Chondrocyte (in vitro differentiated cells): Measurements from ENCODE around the gene DGKA. TPM values are rescaled to one million over a fixed set of nuclear protein-coding genes. Genes with fewer than 3 reads are reported as not detected.

Experiments
- DNase-seq: peaks from one replicate; pipeline ENCODE4 v3.0.0; 2021; ENCODE audit warnings: mixed read lengths, low spot score
- H3K27ac Mint-ChIP-seq: one replicate; pipeline ENCODE4 v1.8.0; 2021; ENCODE audit warnings: mild to moderate bottlenecking, moderate library complexity, mixed read lengths; ENCODE audit not compliant: unreplicated experiment
- H3K27me3 Mint-ChIP-seq: 2 replicates; pipeline ENCODE4 v1.8.0; 2021; ENCODE audit warnings: low read depth, mixed read lengths
- H3K36me3 Mint-ChIP-seq: 2 replicates; pipeline ENCODE4 v1.8.0; 2021; ENCODE audit warnings: low read depth, mixed read lengths
- H3K4me1 Mint-ChIP-seq: 2 replicates; pipeline ENCODE4 v1.8.0; 2021; ENCODE audit warnings: low read depth, mild to moderate bottlenecking, mixed read lengths
- H3K4me3 Mint-ChIP-seq: one replicate; pipeline ENCODE4 v1.8.0; 2021; ENCODE audit warnings: mild to moderate bottlenecking, moderate library complexity, mixed read lengths; ENCODE audit not compliant: unreplicated experiment
- H3K9me3 Mint-ChIP-seq: 2 replicates; pipeline ENCODE4 v1.8.0; 2021; ENCODE audit warnings: low read depth, mixed read lengths
- total RNA-seq: library from RNA; stranded (reverse); gene quantifications from 3 replicates; pipeline ENCODE4 v1.2.1, GENCODE V29; 2021
- TF ChIP-seq, protein P1 (sequence below): fragments of 200-600 bp; sonication (generic); IDR thresholded peaks from 2 replicates; pipeline ENCODE4 v1.5.0; 2021; ENCODE audit warnings: antibody characterized with exemption, mild to moderate bottlenecking, moderate library complexity

Gene DGKA
- total RNA-seq, 1 donor from 2014 or later: 66.4 TPM

DNA sequence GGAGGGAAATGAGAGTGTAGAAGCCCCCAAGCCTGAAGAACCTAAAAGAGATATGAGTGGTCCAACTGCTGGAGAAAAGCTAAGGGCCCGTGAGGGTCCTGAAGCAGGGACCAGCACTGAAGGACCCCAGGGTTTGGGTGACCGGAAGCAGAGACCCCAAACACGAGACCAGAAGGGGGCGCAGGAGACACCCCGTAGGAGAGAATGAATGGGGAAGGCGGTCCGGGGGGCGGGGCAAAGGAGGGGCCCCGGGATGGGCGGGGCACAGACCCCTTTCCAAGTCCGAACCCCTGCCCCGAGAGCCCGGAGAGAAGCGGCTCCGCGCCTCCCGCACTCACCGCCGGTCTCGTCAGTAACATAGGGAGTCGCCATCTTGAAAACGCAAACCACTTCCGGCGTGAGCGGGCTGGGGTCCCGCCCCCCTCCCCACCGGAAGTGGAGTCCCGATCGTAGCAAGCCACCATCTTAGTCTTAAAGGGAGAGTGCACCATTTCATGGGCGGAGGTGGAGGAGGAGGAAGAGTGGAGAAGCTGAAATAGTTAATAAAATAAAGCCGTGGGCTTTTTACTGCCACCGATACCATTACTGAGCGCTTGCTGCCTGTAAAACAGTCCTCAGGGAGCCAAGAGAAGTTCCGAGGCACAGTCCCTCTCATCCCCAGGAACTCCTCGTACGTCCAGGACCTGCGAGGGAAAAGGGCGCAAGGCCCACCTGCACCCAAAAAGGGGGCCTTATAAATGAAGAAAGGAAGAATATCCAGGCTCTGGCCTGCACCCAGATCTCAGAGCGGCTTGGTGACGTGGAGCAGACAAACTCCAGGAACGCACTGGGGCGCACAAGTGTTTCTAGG, 4.0 kb upstream of the DGKA start:
- H3K27ac Mint-ChIP-seq: peak overlapping the region; percentile 98
- TF ChIP-seq, protein P1, sequence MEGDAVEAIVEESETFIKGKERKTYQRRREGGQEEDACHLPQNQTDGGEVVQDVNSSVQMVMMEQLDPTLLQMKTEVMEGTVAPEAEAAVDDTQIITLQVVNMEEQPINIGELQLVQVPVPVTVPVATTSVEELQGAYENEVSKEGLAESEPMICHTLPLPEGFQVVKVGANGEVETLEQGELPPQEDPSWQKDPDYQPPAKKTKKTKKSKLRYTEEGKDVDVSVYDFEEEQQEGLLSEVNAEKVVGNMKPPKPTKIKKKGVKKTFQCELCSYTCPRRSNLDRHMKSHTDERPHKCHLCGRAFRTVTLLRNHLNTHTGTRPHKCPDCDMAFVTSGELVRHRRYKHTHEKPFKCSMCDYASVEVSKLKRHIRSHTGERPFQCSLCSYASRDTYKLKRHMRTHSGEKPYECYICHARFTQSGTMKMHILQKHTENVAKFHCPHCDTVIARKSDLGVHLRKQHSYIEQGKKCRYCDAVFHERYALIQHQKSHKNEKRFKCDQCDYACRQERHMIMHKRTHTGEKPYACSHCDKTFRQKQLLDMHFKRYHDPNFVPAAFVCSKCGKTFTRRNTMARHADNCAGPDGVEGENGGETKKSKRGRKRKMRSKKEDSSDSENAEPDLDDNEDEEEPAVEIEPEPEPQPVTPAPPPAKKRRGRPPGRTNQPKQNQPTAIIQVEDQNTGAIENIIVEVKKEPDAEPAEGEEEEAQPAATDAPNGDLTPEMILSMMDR: peak; percentile 99
- peaks cover 4% of the 10 kb centered on the region for H3K36me3 Mint-ChIP-seq
- H3K27me3 Mint-ChIP-seq: no peaks in the 10 kb centered on the region
- no peaks in the 10 kb centered on the region for H3K9me3 Mint-ChIP-seq
- H3K4me1 Mint-ChIP-seq: peaks cover 46% of the 10 kb centered on the region
- H3K4me3 Mint-ChIP-seq: peak overlapping the region; percentile 90
- no peak for DNase-seq

DNA sequence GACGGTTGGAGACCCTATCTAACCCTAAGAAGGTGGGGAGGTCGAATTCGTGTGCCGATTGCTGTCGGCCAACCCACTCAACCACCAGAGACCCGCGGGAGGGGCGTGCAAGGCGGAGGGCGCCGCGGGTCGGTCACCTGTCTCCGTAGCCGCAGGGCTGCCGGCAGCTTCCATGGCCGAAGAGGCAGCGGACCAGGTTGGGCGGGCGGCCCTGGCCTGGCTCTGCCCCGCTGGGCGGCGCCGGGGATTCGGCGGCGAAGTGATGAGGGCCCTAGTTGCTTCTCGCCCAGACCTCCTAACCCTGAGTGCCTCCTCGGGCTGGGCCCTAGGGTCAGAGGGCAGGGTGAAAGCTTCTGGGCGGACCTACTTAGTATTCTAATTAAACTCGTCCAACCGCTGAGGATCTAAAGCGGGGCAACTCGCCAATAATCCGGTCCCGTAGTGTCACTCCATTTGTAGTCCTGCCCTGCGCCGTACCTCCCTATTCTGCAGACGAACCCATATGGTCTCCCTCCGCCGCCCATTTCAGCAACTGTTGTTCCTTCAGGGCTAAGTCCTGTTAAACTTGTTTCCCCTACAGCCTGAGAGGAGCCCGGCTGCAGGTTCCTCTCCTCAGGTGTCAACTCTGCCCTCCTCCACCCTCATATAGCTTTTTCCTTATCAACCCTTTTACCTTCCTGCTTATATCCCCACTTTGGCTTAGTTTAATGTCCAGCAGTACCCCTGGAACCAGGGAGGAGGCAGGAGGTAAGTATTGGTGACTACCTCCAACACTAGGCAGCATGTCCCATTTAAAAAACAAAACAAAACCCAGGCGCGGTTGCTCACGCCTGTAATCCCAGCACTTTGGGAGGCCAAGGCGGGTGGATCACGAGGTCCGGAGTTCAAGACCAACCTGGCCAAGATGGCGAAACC, 3.1 kb upstream of the DGKA start, which contains the start of gene PYM1:
TSS of gene PYM1 (minus strand) at position 307 of the 915 bp plus-strand sequence. CDS start at position 174, 133 bp downstream.
- TF ChIP-seq, protein P1: no peak
- Mint-ChIP-seq H3K4me3 (peak within 1 kb of the TSS; percentile 90), H3K27ac (peak within 1 kb of the TSS; percentile 98), H3K4me1 (peaks cover 52% of the 10 kb centered on the region), H3K27me3 (no peaks in the 10 kb centered on the region), H3K9me3 (no peaks in the 10 kb centered on the region), H3K36me3 (peaks cover 2% of the 10 kb centered on the region)
- no peak for DNase-seq

DNA sequence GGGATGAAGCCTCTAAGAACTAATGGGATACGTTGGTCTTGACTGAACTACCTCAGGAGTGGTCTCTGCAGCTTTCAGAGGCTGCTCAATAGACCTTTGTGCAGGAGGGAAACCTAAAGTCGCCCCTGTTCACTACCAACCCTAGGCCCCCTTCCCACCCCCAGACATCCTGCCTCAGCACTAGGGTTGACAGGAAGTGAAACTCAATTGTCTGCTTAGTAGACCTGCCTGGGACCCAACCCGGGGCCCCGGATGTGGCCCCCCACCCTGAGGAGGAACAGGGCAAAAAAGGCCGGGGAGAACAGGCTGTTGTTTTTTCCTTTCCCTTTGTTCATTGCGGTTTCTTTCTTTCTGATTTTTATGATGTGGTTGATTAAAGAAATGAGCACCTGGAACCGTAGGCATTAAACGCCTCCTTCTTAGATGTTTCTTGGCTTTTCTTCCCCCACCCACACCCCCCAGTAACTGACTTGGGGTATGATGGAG, 1.6 kb upstream of the DGKA start:
- Mint-ChIP-seq H3K36me3 (no peaks in the 10 kb centered on the region), H3K4me1 (peaks cover 64% of the 10 kb centered on the region), H3K27ac (peak overlapping the region; percentile 66), H3K27me3 (no peaks in the 10 kb centered on the region), H3K9me3 (no peaks in the 10 kb centered on the region), H3K4me3 (peak overlapping the region; percentile 41)
- no peak for DNase-seq
- TF ChIP-seq, protein P1: no peak

DNA sequence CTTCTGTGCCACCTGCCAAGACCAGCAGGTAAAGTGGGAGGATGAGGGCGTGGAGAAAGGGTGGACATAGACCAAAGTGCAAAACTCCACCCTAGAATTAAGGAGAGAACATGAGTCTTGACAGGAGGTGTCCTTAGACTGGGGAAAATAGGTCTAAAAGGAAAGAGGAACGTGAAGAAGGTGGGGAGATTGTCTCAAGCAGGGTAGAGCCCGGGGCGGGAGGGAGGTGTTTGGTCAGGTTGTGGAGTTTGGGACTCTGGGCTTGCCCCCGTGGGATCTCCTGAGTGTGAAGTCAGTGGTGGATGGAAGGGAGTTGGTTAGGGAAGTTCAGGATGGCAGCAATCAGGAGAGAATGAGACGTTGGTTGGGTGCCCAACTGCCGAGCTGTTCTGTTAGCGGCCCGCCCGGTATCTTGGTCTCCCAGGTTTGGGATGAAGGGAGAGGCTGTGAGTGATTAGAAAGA, 386 bp downstream of the DGKA start:
- Mint-ChIP-seq H3K27ac (peak overlapping the region; percentile 99), H3K9me3 (no peaks in the 10 kb centered on the region), H3K27me3 (no peaks in the 10 kb centered on the region), H3K36me3 (no peaks in the 10 kb centered on the region), H3K4me3 (peak overlapping the region; percentile 96), H3K4me1 (peaks cover 58% of the 10 kb centered on the region)
- DNase-seq: no peak
- TF ChIP-seq, protein P1: no peak
